ENCODE data around the gene TASOR2. TPM values are rescaled to one million over a fixed set of nuclear protein-coding genes. Genes with fewer than 3 reads are reported as not detected.

The TASOR2 gene
- polyA plus RNA-seq, 1 donor (not counting 4 experiments of a cell fraction or from before 2014, with no cell fraction given) = 40.4 TPM

DNA sequence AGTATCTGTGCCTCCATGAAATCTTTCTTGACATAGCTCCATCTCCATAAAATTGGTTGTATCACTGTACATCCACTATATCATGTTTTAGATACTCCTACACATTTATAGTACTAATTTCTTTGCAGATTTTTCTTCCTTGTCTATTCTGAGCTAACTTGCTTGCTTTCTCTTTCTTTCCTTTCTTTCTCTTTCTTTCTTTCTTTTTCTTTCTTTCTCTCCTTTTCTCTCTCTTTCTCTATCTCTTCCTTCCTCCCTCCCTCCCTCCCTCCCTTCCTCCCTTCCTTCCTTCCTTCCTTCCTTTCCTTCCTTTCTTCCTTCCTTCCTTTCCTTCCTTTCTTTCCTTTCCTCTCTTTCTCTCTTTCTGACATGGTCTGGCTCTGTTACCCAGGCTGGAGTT is 23.7 kb downstream of the TASOR2 start:
- no peak overlapping the region for H3K27ac ChIP-seq (ENCODE audit: control insufficient read depth, insufficient read depth, low read length)
- dilution Hi-C loops (cut with MboI; ENCODE audit: extremely low pct_ligation_motif_present, low sequenced_read_pairs) = no loop called here
- H3K4me3 ChIP-seq (ENCODE audit: control insufficient read depth in 2 of 3, extremely low read depth in 1 of 3, insufficient read depth in 2 of 3, low read depth in 1 of 3, low read length in 3 of 3) = no peak overlapping the region
- no peaks in the 10 kb centered on the region for H3K36me3 ChIP-seq (ENCODE audit: control insufficient read depth in 2 of 2, extremely low read depth in 1 of 2, insufficient read depth in 2 of 2, low read length in 2 of 2)
- H3K79me2 ChIP-seq (ENCODE audit: control insufficient read depth, insufficient read depth, low read length) = peaks cover 71% of the 10 kb centered on the region
- DNase-seq (ENCODE audit: low read depth, low spot score) = no peak
- no peak overlapping the region for H2AFZ ChIP-seq (ENCODE audit: control insufficient read depth, low read length)
- H3K27me3 ChIP-seq (ENCODE audit: control insufficient read depth, extremely low read depth, insufficient read depth, low read length) = no peaks in the 10 kb centered on the region
- TF ChIP-seq, protein P1, sequence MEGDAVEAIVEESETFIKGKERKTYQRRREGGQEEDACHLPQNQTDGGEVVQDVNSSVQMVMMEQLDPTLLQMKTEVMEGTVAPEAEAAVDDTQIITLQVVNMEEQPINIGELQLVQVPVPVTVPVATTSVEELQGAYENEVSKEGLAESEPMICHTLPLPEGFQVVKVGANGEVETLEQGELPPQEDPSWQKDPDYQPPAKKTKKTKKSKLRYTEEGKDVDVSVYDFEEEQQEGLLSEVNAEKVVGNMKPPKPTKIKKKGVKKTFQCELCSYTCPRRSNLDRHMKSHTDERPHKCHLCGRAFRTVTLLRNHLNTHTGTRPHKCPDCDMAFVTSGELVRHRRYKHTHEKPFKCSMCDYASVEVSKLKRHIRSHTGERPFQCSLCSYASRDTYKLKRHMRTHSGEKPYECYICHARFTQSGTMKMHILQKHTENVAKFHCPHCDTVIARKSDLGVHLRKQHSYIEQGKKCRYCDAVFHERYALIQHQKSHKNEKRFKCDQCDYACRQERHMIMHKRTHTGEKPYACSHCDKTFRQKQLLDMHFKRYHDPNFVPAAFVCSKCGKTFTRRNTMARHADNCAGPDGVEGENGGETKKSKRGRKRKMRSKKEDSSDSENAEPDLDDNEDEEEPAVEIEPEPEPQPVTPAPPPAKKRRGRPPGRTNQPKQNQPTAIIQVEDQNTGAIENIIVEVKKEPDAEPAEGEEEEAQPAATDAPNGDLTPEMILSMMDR (optimal IDR thresholded peaks at IDR 0.05 in 1 of 3, IDR thresholded peaks at IDR 0.05 in 1 of 3, conservative IDR thresholded peaks at IDR 0.05 in 1 of 3; ENCODE audit: extremely low read depth in 1 of 3, insufficient read depth in 2 of 3, low read length in 3 of 3) = no peak
- no peak for TF ChIP-seq EZH2 (IDR thresholded peaks at IDR 0.05; ENCODE audit: low read length)
- no peak overlapping the region for H3K9ac ChIP-seq (ENCODE audit: control insufficient read depth, extremely low read depth, insufficient read depth, low read length)
- H3K4me1 ChIP-seq (ENCODE audit: control insufficient read depth, extremely low read depth, insufficient read depth, low read length) = no peaks in the 10 kb centered on the region
- H3K4me2 ChIP-seq (ENCODE audit: control insufficient read depth, extremely low read depth, insufficient read depth, low read depth, low read length) = no peak overlapping the region
- no peaks in the 10 kb centered on the region for H3K9me3 ChIP-seq (ENCODE audit: control insufficient read depth, low read depth, low read length)
- FAIRE-seq = no peak
- no peaks in the 10 kb centered on the region for H4K20me1 ChIP-seq (ENCODE audit: control insufficient read depth, extremely low read depth, insufficient read depth, low read length)
- no peaks in the 10 kb centered on the region for H3K9me1 ChIP-seq (ENCODE audit: control insufficient read depth, extremely low read depth, insufficient read depth, low read length)

DNA sequence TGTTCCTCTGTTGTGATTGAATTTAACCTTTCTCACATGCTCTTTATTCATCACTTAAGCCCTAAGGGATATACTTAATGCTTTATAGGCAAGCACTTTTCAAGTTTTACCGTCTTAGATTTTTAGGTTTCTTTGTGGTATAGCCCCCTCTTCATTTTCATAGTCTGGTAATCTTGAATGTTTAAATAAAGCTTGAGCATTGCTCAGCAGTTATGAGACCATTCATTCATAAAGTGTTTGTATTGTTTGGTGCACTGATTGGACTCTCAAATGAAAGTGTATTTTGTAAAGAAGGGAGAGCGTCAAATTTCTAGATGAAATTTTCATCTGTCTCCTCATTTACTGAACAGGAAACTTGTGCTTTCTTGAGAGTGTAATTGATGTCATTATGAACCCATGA is 25.2 kb downstream of the TASOR2 start:
- Histone ChIP-seq H3K79me2 (ENCODE audit: control insufficient read depth, insufficient read depth, low read length) (peaks cover 67% of the 10 kb centered on the region), H3K9me1 (ENCODE audit: control insufficient read depth, extremely low read depth, insufficient read depth, low read length) (no peaks in the 10 kb centered on the region), H3K36me3 (ENCODE audit: control insufficient read depth in 2 of 2, extremely low read depth in 1 of 2, insufficient read depth in 2 of 2, low read length in 2 of 2) (no peaks in the 10 kb centered on the region), H4K20me1 (ENCODE audit: control insufficient read depth, extremely low read depth, insufficient read depth, low read length) (no peaks in the 10 kb centered on the region), H3K27me3 (ENCODE audit: control insufficient read depth, extremely low read depth, insufficient read depth, low read length) (no peaks in the 10 kb centered on the region), H3K9me3 (ENCODE audit: control insufficient read depth, low read depth, low read length) (no peaks in the 10 kb centered on the region), H3K9ac (ENCODE audit: control insufficient read depth, extremely low read depth, insufficient read depth, low read length) (no peak overlapping the region), H2AFZ (ENCODE audit: control insufficient read depth, low read length) (no peak overlapping the region), H3K4me3 (ENCODE audit: control insufficient read depth in 2 of 3, extremely low read depth in 1 of 3, insufficient read depth in 2 of 3, low read depth in 1 of 3, low read length in 3 of 3) (no peak overlapping the region), H3K4me1 (ENCODE audit: control insufficient read depth, extremely low read depth, insufficient read depth, low read length) (no peaks in the 10 kb centered on the region), H3K4me2 (ENCODE audit: control insufficient read depth, extremely low read depth, insufficient read depth, low read depth, low read length) (no peak overlapping the region), H3K27ac (ENCODE audit: control insufficient read depth, insufficient read depth, low read length) (no peak overlapping the region)
- TF ChIP-seq, protein P1 (optimal IDR thresholded peaks at IDR 0.05 in 1 of 3, IDR thresholded peaks at IDR 0.05 in 1 of 3, conservative IDR thresholded peaks at IDR 0.05 in 1 of 3; ENCODE audit: extremely low read depth in 1 of 3, insufficient read depth in 2 of 3, low read length in 3 of 3) = no peak
- TF ChIP-seq EZH2 (IDR thresholded peaks at IDR 0.05; ENCODE audit: low read length) = no peak
- FAIRE-seq (no peak), DNase-seq (ENCODE audit: low read depth, low spot score) (no peak)
- dilution Hi-C loops (cut with MboI; ENCODE audit: extremely low pct_ligation_motif_present, low sequenced_read_pairs) = no loop called here

All from keratinocyte (primary cell).